PC-3 (cell line): Measurements from ENCODE around the gene PKN1. TPM values are rescaled to one million over a fixed set of nuclear protein-coding genes. Genes with fewer than 3 reads are reported as not detected.
A peak's percentile ranks its signal among the peaks of the same experiment; 100 is the strongest.
"Not testable (repeated sequence)": the region's sequence is repeated elsewhere in the genome, so short reads cannot be mapped to it uniquely, and the experiment has no call there.

Experiments
- ATAC-seq: fragments of 200-7000 bp; cut with Tn5 transposase; 2 replicates; pipeline ENCODE4 v1.9.1; 2020; ENCODE audit warnings: mild to moderate bottlenecking, moderate library complexity
- BruUV-seq: library from RNA; stranded (reverse); fragments of 400-500 nt; replicated peaks from 2 replicates; lab custom pipeline; 2021; lab: Mats Ljungman, UMichigan
- CTCF ChIA-PET: fragments of 300-600 bp; sonication (Branson Sonifier 250); formaldehyde crosslinking; loops from one replicate; lab custom pipeline; 2022; ENCODE audit warnings: antibody characterized with exemption; lab: Charles Lee
- POLR2A ChIA-PET: fragments of 300-600 bp; sonication (Branson Sonifier 250); formaldehyde crosslinking; loops from one replicate; lab custom pipeline; 2022; ENCODE audit warnings: antibody characterized with exemption; ENCODE audit not compliant: unreplicated experiment; lab: Charles Lee
- DNase-seq: peaks from one replicate; pipeline ENCODE4 v3.0.0-alpha.2; 2015
- H2AFZ ChIP-seq: fragments of 300-600 bp; sonication (generic); 2 replicates; pipeline ENCODE4 v1.6.0; 2016; ENCODE audit warnings: antibody characterized with exemption, low read length
- H3F3A ChIP-seq: fragments of 300-600 bp; sonication (generic); one replicate; pipeline ENCODE4 v1.6.0; 2017; ENCODE audit warnings: antibody characterized with exemption, low read length, control low read depth, mild to moderate bottlenecking; ENCODE audit not compliant: unreplicated experiment
- H3K27ac ChIP-seq: fragments of 300-600 bp; sonication (generic); 2 replicates; pipeline ENCODE4 v1.5.1; 2016; ENCODE audit warnings: mild to moderate bottlenecking, low read length
- H3K27me3 ChIP-seq: fragments of 300-600 bp; sonication (generic); 2 replicates; pipeline ENCODE4 v1.6.1; 2016; ENCODE audit warnings: low read length, mixed read lengths
- H3K36me3 ChIP-seq: fragments of 300-600 bp; sonication (generic); 2 replicates; pipeline ENCODE4 v1.6.1; 2016; ENCODE audit warnings: low read depth, mixed run types, low read length, mixed read lengths
- H3K4me1 ChIP-seq: fragments of 300-600 bp; sonication (generic); 2 replicates; pipeline ENCODE4 v1.5.1; 2016; ENCODE audit warnings: low read length; ENCODE audit not compliant: insufficient read depth
- H3K4me2 ChIP-seq: fragments of 300-600 bp; sonication (generic); 2 replicates; pipeline ENCODE4 v1.6.0; 2016; ENCODE audit warnings: low read length
- H3K4me3 ChIP-seq: fragments of 300-600 bp; sonication (generic); 2 replicates; pipeline ENCODE4 v1.5.1; 2016; ENCODE audit warnings: mild to moderate bottlenecking, low read length, mixed read lengths
- H3K79me2 ChIP-seq: fragments of 300-600 bp; sonication (generic); 2 replicates; pipeline ENCODE4 v1.6.1; 2017; ENCODE audit warnings: low read length, mixed read lengths
- H3K9ac ChIP-seq: fragments of 300-600 bp; sonication (generic); 2 replicates; pipeline ENCODE4 v1.6.0; 2016; ENCODE audit warnings: mild to moderate bottlenecking, low read length
- H3K9me2 ChIP-seq: fragments of 300-600 bp; sonication (generic); replicated peaks from 2 replicates; pipeline ENCODE4 v1.6.1; 2016; ENCODE audit warnings: mixed run types, low read length, mixed read lengths
- H3K9me3 ChIP-seq: fragments of 300-600 bp; sonication (generic); 2 replicates; pipeline ENCODE4 v1.6.1; 2016; ENCODE audit warnings: low read length, mixed read lengths
- H4K20me1 ChIP-seq: fragments of 300-600 bp; sonication (generic); 2 replicates; pipeline ENCODE4 v1.6.1; 2016; ENCODE audit warnings: low read length, mixed read lengths
- EZH2 ChIP-seq: fragments of 300-600 bp; sonication (generic); IDR thresholded peaks from one replicate; pipeline ENCODE4 v1.6.1; 2017; ENCODE audit warnings: antibody characterized with exemption, mild to moderate bottlenecking, low read length; ENCODE audit not compliant: unreplicated experiment
- EZH2phosphoT487 ChIP-seq: fragments of 300-600 bp; sonication (generic); IDR thresholded peaks from 2 replicates; pipeline ENCODE4 v1.6.1; 2018; ENCODE audit warnings: mild to moderate bottlenecking, antibody characterized with exemption, low read length, borderline replicate concordance
- intact Hi-C: fragments of 100-400 bp; cut with micrococcal nuclease; formaldehyde crosslinking; loops from 2 replicates; pipeline ENCODE4 v1.9.0; 2023
- total RNA-seq: library from RNA; depleted of rRNA; stranded (reverse); fragments of >200 nt; gene quantifications from 2 replicates; pipeline ENCODE4 v1.2.3, GENCODE V29; 2014
- TF ChIP-seq, protein P1 (sequence below): fragments of 300-600 bp; sonication (generic); conservative IDR thresholded peaks from 2 replicates; pipeline ENCODE4 v1.5.1; 2017; ENCODE audit warnings: antibody characterized with exemption, low read depth, mild to moderate bottlenecking, low read length

Gene PKN1
- total RNA-seq, 1 experiment from 2014 or later, result 186 TPM

DNA sequence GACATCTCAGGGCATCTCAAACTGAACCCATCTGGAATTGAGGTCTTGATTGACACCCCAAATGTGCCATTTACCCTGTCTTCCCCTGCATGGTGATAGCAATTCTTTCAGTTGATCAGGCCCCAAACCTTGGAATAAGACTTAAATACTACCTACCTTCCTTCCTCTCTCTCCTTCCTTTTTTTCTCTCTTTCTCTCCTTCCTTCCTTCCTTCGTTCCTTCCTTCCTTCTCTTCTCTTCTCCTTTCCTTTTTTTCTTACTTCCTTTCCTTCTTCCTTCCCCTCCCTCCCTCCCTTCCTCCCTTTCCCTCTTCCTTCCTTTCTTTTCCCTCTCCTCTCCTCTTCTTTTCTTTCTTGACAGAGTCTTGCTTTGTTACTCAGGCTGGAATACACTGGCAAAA lies 70.2 kb downstream of the PKN1 start:
- DNase-seq (no peak), ATAC-seq (no peak)
- Histone ChIP-seq H3K4me1 (peaks cover 54% of the 10 kb centered on the region), H3F3A (peaks cover 13% of the 10 kb centered on the region), H2AFZ (no peak overlapping the region), H3K27ac (no peak overlapping the region), H3K4me2 (no peak overlapping the region), H3K9ac (no peak overlapping the region), H3K9me2 (no peaks in the 10 kb centered on the region), H3K27me3 (no peaks in the 10 kb centered on the region), H3K9me3 (no peaks in the 10 kb centered on the region), H3K79me2 (no peaks in the 10 kb centered on the region), H4K20me1 (no peaks in the 10 kb centered on the region), H3K36me3 (no peaks in the 10 kb centered on the region), H3K4me3 (no peak overlapping the region)
- TF ChIP-seq EZH2phosphoT487, result no peak
- TF ChIP-seq, protein P1, sequence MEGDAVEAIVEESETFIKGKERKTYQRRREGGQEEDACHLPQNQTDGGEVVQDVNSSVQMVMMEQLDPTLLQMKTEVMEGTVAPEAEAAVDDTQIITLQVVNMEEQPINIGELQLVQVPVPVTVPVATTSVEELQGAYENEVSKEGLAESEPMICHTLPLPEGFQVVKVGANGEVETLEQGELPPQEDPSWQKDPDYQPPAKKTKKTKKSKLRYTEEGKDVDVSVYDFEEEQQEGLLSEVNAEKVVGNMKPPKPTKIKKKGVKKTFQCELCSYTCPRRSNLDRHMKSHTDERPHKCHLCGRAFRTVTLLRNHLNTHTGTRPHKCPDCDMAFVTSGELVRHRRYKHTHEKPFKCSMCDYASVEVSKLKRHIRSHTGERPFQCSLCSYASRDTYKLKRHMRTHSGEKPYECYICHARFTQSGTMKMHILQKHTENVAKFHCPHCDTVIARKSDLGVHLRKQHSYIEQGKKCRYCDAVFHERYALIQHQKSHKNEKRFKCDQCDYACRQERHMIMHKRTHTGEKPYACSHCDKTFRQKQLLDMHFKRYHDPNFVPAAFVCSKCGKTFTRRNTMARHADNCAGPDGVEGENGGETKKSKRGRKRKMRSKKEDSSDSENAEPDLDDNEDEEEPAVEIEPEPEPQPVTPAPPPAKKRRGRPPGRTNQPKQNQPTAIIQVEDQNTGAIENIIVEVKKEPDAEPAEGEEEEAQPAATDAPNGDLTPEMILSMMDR, result no peak
- TF ChIP-seq EZH2, result no peak
- ChIA-PET CTCF (no interaction called here), POLR2A (no interaction called here)
- BruUV-seq, result no TSS peak
- intact Hi-C loops, result no loop called here

DNA sequence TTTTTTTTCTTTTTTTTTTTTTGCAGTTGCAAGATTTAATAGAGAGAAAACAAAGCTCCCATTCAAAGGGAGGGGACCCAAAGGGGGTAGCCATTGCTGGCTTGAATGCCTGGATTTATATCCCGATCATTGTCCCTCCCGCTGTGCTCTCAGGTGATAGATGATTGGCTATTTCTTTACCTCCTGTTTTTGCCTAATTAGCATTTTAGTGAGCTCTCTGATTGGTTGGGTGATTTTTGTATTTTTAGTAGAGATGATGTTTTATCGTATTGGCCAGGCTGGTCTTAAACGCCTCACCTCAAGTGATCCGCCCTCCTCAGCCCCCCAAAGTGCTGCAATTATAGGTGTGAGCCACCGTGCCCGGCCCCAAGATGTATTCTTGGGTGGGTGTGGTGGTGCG lies 71.5 kb downstream of the PKN1 start:
- H4K20me1 ChIP-seq, ATAC-seq, H3K36me3 ChIP-seq, H2AFZ ChIP-seq, BruUV-seq, H3K79me2 ChIP-seq, H3K9ac ChIP-seq, H3K4me3 ChIP-seq, H3K9me3 ChIP-seq, H3K9me2 ChIP-seq, DNase-seq, H3K27me3 ChIP-seq, intact Hi-C loops: not testable (repeated sequence)
- H3F3A ChIP-seq, result peaks cover 13% of the 10 kb centered on the region
- peaks cover 64% of the 10 kb centered on the region for H3K4me1 ChIP-seq
- POLR2A ChIA-PET, result interaction anchor here (0.8 to 1.0 kb wide), 2 partner anchors 12 to 14 kb away, joined by 4 to 12 read pairs; no protein-coding TSS in a partner anchor
- H3K27ac ChIP-seq, result peak overlapping the region; percentile 96; the same call in 1 of the 2 replicates
- CTCF ChIA-PET, result interaction anchor here (0.6 kb wide), 2 partner anchors 39 to 846 kb away, joined by 3 to 4 read pairs; no protein-coding TSS in a partner anchor
- H3K4me2 ChIP-seq, result peak overlapping the region; percentile 79; the same call in 1 of the 2 replicates

DNA sequence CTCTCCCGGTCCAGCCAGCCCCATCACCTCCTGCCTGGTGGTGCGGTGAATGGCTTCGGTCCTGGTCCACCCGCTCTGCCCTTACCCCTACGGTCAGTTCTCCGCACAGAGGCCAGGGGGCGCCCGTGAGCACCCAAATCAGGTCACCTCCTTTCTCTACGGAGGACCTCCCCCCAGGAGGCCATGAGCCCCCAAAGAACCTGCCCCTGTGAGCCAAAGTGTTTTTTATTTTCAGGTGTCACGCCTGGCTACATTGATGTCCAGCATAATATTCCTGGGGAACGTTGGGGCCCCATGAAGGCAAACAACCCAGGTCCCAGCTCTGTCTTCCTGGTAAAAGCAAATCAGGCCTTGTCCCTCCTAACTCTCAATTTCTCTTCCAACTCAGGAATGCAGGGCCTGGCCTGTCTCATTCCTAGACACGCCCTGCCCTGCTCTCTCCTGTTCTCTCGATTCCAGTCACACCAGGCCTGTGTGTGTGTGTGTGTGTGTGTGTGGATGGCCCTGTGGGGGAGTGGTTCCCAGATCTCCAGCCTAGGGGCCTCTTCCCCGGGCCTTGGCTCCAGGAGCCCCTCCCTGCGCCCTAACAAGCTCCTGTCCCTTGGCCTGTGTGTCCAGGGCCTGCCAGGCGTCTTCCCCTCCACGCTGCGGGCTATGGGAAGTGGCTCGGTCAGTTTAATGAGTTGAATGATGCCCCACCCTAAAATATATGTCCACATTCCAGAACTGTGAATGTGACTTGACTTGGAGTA lies 72.6 kb downstream of the PKN1 start:
- Histone ChIP-seq H3K4me1 (peaks cover 73% of the 10 kb centered on the region), H3K4me3 (peak overlapping the region; percentile 41), H3K36me3 (no peaks in the 10 kb centered on the region), H4K20me1 (no peaks in the 10 kb centered on the region), H3K79me2 (0 out of 2 replicates have a peak, but pooled peaks cover 7% of the 10 kb centered on the region), H3K9ac (peak overlapping the region; percentile 81), H3K27me3 (no peaks in the 10 kb centered on the region), H2AFZ (peak overlapping the region; percentile 62), H3F3A (peaks cover 13% of the 10 kb centered on the region), H3K9me2 (no peaks in the 10 kb centered on the region), H3K4me2 (peak overlapping the region; percentile 79), H3K27ac (peak overlapping the region; percentile 96), H3K9me3 (no peaks in the 10 kb centered on the region)
- ChIA-PET POLR2A (interaction anchor here (0.6 to 1.6 kb wide), 7 partner anchors 9 to 124 kb away, joined by 3 to 16 read pairs (median 4); partner anchors contain the start of gene DNAJB1), CTCF (interaction anchor here (0.6 to 1.3 kb wide), 6 partner anchors 9 to 271 kb away, joined by 3 to 15 read pairs (median 4); partner anchors contain the start of genes DNAJB1 and GIPC1)
- ATAC-seq (peak; percentile 83), DNase-seq (peak; percentile 99)
- TF ChIP-seq EZH2phosphoT487, result no peak
- TF ChIP-seq, protein P1, result peak; percentile 93
- TSS peak; percentile 95 for BruUV-seq
- intact Hi-C loops, result loop anchor here (1.0 kb wide), 3 partner anchors 9 to 30 kb away; partner anchors contain the start of genes GIPC1 and PTGER1
